ENCODE data around the gene TMOD1.

The TMOD1 gene

GRCh38 chr9:97500263-97500662 is 1.2 kb upstream of the TMOD1 start:
- DNase-seq: no peak

- DNase-seq: no peak
Observed at GRCh38 chr9:97500765-97501176, 695 bp upstream of the TMOD1 start.

GRCh38 chr9:97501972-97502221 is 431 bp downstream of the TMOD1 start:
- DNase-seq: no peak

- DNase-seq: no peak
Observed at GRCh38 chr9:97502222-97502983, 937 bp downstream of the TMOD1 start.

- no peak for DNase-seq
Observed at GRCh38 chr9:97502984-97503861, 1.8 kb downstream of the TMOD1 start.

- DNase-seq: no peak
Observed at GRCh38 chr9:97503862-97504210, 2.4 kb downstream of the TMOD1 start.

GRCh38 chr9:97504381-97505216 is 3.1 kb downstream of the TMOD1 start:
- DNase-seq: no peak

GRCh38 chr9:97505845-97506244 is 4.4 kb downstream of the TMOD1 start:
- DNase-seq: no peak

- no peak for DNase-seq
Observed at GRCh38 chr9:97506306-97506705, 4.8 kb downstream of the TMOD1 start.

- no peak for DNase-seq
Observed at GRCh38 chr9:97506787-97507186, 5.3 kb downstream of the TMOD1 start.

- no peak for DNase-seq
Observed at GRCh38 chr9:97507428-97507984, 6.0 kb downstream of the TMOD1 start.

- DNase-seq: no peak
Observed at GRCh38 chr9:97508852-97509251, 7.4 kb downstream of the TMOD1 start.

- DNase-seq: no peak
Observed at GRCh38 chr9:97510797-97511654, 9.6 kb downstream of the TMOD1 start.

GRCh38 chr9:97511655-97512427 is 10.4 kb downstream of the TMOD1 start:
- no peak for DNase-seq

- no peak for DNase-seq
Observed at GRCh38 chr9:97512966-97513560, 11.6 kb downstream of the TMOD1 start.

- DNase-seq: no peak
Observed at GRCh38 chr9:97514531-97514930, 13.1 kb downstream of the TMOD1 start.

GRCh38 chr9:97515662-97516061 is 14.2 kb downstream of the TMOD1 start:
- DNase-seq: no peak

GRCh38 chr9:97516111-97516510 is 14.6 kb downstream of the TMOD1 start:
- no peak for DNase-seq

- no peak for DNase-seq
Observed at GRCh38 chr9:97517331-97518089, 16.0 kb downstream of the TMOD1 start.
